ENCODE data around the gene KLK1.
A peak's percentile ranks its signal among the peaks of the same experiment; 100 is the strongest.

Gene KLK1

DNA sequence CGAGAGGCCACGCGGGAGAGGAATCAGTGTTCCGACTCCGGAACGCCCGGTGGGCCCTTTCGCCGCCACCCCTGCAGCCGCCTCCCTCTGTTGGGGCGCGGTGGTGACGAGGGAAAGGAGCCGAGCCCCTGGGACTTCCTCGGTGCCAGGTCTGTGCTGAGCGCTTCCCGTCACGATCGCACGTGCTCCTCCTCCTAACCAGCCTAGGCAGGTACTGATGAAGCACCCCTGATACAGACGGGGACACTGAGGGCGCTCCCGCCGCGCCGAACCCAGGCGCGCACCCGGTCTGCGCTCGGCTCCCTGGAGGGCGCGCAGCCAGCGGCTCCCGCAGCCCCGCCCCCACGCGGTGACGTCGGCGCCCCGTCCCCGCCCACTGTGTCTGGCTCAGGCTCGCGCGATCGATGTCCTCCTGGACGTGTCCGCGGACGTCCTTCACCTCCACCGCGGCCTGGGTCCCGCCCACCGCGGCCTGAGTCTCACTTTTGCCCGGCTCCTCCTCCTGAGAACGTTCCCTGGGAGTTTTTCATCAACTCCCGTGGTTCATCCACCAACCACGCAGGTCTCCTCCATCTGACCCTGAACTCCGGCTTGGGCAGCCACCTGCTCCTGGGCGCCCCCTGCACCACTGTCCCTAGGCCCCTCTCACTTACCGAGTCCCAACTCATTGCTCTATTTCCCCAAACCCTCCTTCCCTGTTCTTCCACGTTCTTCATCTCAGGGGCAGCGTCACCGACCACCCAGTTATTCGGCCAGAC, 12.4 kb upstream of the KLK1 start:
- peak; percentile 73 for DNase-seq

DNA sequence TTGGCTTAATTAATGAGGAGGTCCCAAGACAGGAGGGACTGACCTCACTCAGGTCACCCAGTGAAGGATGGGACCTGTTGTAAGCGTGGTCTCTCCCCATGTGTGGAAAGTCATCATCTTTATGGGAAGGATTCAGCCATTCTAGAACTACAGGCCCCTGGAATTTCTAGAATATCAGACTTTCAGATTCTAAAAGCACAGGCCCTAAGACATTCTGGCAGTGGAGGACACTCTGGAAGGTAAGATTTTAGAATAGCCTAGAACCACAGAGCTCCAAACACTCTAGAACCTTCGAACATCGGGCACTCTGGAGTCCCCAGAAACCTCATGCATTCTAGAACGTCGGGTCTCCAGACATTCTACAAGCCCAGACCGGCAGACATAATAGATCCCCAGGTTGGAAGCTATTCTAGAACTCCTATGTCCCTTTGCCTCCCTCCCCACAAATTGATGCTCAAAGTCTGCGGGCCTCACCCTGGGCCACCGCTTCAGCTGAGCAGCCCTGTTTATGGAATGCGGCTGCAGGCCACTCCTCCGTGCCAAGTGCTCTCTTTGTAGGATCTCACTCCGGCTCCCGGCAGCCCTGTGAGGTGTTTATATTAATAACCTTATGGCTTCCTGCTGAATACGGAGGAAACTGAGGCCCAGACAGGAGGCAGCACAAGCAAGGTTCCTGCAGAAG, 11.7 kb upstream of the KLK1 start:
- no peak for DNase-seq

DNA sequence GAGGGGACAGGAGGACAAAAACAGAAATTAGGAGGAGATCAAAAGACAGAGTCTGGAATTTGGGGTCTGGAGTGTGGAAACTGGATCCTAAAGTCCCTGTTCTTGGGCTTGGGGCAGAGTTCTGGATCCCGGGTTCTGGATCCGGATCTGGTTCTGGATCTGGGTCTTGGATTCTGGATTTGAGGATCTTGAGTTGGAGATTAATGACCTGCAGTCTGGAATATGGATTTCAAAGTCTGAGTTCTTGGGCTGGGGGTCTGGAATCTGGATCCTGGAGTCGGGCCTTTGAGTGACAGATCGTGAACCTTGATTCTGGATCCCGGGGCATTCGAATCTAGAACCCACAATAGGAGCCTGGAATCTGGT, 10.2 kb upstream of the KLK1 start:
- no peak for DNase-seq

DNA sequence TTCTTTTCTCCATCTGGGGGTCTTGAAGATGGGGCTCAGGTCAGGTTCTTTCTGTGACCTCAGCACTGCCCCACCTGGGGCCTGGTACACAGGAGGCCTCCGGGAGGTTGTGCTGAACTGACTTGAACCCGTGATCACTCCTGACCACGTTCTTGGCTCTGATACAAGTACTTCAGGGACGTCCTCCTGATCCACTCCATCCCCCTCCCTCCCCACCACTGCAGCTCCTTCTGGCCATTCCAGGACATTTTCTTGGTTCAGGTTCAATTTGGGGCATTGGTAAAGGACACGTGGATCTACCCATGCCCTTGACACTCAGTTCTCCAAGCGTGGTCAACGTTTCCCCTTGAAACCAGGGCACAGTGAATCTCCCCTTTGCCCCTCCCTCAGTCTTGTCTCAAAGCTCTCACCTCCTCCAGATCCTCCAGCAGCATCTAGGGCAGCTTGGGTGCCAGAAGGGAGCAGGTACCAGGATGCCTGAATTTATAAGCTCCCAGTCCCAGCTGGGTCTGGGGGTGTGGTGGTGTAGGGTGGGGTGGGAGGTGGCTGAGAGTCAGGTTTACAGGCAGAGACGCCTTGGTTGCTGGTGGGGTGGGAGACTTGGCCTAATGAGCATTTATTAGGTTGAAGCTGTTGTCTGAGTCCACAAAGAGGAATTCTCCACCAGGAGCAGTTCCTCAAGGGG, 9.7 kb upstream of the KLK1 start, which contains the start of gene KLK15:
Gene KLK15 (minus strand): TSS at position 458 of the 685 bp plus-strand sequence. CDS start 2,082 bp downstream, outside the sequence.
- DNase-seq: no peak

DNA sequence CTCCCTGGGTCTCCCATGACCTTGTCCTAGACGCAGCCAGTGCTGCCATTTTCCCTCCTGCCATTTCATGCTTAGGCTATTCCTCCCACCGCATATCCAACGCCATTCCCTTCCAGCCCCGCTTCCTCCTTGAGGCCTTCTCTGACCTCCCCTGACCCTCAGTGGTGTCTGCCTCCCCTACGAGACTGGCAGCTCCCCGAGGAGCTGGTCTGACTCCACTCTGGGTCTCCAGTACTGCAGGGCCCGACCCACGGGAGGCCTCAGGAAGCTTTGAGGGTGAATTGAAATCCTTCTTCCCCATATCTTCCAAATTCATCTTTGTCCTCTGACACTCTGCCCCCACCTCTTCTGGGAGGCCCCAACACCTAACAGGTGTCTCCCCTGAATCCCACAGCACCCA, 9.1 kb upstream of the KLK1 start:
- no peak for DNase-seq

DNA sequence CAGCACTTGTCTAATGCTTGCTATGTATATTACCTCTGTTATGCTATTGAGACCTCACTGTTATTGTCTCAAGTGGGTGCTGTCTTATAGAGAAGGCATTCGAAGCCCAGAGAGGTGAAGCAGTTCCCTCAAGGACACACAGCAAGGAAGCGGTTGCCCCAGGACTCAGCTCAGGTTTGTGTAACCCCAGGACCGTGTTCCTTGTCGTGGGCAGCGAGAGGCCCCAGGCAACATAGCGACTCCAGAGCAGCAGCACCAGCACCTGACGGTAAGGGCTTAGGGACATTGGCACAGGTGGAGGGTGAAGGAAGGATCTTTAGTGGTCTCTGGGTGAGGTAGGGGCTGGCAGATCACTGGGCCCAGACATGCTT, 7.4 kb upstream of the KLK1 start:
- DNase-seq: no peak

DNA sequence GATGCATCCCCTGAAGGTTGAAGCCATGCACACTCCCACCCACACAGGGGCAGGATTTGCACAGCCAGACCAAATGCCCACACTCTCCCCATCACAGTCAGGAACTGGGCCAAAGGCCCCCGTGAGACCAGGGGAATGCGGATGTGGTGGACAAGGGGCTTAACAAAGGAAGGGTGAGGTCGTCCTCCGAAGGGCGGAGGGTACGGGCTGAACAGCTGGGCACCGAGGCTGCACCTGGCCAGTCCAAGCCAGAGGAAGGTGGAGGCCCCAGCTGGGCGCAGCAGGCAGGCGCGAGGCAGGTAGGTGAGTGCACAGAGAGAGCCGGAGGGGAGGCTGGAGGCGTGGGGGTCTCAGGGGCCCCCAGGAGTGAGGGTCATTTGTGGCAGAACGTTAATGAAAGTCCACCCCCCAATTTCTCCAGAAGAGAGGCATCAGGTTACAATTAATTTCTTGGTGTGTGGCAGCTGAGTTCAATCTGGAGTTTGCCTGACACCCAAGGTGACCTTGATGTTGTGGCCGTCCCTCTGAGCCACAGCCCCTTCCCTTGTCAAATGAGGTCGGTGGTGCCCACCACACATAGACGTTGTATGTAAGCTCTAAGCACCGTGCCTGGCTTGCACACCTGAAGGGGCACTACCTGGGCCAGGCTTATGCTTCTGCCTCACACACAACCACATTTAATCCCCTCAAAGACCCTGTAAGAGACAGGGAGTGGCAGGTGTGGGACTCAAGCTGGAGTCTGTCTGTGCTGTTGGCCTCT, 6.9 kb upstream of the KLK1 start:
- DNase-seq: no peak

DNA sequence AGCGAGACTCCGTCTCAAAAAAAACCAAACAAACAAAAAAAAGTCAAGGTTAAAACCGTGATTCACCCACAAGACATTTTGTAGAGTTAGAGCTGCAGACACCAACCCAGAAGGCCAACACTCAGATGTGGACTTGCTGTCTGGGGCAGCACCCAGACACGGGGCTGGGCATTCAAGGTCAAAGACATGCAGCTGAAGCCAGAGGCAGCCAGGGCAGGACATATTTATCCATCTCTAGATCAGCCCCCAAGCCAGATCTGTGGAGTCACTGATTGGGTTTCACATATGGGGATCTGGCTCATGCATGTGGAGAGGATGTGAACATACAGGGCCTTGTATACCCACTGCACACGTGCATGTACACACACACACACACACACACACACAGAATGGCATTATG, 6.2 kb upstream of the KLK1 start:
- no peak for DNase-seq

DNA sequence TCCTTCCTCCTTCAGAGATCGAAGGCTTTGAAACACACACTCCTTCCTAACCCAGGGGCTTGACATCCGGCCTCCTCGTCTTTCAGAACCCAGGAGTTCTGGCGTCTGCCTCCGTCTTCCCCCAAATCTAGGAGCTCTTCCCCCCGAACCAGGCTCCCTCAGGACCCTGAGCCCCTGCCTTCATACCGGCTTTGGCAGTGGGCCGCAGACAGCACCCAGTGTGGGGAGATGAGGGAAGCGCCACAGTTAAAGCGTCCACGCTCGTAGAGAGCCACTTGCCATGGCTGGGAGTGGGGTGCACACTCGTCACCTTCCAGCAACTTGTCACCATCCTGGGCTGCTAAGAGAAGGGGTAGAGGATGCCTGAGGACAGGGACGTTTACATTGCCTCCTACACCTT, 3.9 kb upstream of the KLK1 start:
- DNase-seq: no peak

DNA sequence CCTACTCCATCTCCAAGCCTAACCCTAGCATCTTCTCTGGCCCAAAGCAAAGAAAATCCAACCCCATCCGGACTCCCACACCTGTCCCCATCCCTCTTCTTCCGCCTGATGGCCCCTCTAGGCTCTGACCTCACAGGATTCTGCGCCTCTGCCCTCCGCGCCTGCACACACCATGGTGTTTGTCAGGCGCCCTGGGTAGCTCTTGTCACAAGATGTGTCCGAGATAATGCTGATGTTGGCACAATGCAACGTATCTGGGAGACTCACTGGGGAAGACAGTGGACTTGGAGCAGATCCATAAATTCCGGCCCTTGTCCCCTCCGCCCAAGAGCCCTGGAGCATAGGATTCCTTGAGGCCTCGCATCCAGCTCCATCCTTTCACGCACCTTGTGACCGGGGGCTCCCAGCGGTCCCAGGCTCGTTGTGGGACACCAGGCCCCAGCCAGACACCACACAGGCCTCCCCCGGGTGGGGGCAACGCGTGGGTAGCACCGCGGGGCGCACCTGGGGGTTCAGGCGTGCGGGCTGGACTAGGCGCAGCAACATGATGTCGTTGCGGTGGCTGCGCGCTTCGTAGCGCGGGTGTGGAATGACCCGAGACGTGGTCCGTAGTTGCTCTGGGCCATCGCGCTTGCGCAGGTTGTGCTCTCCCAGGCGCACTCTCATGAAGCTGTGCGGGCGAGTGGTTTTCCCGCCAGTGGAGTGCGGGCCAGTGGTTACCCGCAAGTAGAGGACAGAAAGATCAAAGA, 3.1 kb upstream of the KLK1 start:
- DNase-seq: no peak

DNA sequence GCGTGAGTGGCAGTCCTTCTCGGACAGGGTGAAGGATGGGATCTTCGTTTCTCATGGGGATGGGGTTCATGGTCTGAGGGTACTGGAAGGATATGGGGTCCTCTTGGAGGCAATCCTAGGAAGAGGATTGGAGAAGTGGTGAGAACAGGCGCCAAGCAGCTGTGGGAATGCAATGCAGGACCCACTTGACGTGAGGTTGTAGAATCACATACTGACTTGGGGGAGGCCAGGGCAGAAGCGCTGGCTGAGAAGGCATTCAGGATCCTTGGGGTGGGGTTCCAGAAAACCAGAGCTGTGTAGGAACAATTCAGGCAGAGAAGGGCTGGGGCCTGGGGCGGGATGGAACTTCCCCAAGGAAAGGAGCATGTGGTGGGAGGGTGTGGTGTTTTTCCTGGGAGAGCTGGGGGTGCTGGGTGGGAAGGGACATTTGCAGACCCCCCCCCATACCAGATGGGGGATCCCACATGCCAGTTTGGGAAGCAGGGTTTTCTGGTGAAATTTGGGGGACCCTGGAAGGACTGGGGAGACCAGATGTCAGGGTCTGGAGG, 852 bp downstream of the KLK1 start:
- DNase-seq: no peak

DNA sequence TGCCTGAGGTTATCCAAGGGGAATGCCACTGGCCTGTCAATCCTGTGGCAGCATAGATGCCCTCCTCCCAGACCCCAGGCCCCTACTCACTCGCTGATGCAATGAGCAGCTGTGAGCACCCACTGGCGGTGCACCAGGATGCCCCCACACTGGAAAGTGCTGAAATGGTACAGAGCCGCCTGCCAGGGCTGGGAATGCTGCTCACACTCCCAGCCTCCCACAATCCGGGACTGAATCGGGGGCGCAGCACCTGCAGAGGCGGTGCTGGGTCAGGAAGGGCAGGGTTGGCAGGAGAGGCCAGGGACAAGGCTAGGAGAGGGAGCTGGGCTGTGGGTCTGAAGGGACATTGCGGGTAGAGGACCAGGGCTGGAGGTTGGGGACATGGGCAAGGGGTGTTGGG, 2.0 kb downstream of the KLK1 start:
- no peak for DNase-seq

DNA sequence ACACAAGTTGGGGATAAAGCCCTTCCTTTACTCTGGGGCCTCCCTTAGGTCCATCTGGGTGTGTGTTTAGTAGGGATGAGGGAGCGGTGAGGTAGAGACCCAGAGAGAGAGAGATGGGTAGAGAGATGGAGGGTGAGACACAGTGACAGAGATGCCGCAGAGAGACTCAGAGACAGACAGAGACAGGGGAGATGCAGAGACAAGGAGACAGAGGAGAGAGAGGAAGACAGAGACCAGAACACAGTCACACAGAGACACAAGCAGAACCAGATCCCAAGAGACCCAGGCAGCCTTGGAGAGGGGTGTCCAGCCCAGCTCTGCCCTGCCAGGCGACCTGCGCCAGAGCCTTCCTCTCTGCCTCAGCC, 2.4 kb downstream of the KLK1 start:
- no peak for DNase-seq

DNA sequence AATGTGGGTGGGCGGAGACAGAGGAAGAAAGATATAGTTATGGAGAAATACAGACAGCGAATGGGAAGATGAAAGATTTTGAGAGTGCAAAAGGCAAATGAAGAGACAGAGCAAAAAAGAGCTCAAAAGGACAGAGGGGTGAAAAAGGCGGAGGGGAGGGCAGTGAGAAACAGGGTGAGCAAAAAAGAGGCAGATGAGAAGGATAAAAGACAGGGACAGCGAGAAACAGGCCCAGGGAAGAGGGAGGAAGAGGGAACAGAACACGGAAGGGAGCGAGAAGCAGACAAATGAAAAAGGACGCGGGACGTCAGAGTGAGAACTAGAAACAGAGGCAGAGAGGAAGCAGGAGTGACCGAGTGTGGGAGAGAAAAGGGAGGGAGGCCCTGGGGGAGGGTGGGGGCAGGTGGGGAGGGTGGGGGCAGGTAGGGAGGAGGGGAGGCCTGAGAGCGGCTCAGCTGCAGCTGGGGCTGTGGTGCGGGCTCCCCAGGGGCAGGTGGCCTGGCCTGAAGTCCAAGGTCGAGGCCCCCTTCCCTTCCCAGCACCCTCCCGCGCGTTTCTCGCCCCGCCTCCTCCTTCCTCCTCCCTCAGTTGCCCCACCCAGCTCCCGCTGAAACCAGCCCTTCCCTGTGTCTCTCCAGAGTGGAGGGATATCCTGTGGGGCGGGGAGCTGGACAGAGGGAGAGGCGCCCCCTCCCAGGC, 2.9 kb downstream of the KLK1 start:
- no peak for DNase-seq

DNA sequence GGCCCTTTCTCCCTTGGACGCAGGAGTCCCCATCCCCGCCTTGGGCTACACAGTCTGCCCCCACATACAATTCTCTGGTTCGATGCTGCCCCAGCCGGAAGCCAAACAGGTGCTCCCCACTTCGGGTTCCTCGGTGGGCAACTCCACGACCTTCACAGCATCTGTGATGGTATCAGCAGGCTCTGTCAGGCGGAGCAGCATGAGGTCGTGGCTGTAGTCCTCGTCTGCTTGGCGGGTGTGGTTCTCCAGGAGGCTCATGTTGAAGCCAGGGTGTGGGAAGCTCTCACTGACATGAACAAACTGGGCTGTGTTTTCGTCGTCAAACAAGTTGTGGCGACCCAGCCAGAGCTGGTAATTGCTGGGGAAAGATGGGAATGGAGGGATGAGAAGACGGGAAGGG, 3.5 kb downstream of the KLK1 start:
- no peak for DNase-seq

DNA sequence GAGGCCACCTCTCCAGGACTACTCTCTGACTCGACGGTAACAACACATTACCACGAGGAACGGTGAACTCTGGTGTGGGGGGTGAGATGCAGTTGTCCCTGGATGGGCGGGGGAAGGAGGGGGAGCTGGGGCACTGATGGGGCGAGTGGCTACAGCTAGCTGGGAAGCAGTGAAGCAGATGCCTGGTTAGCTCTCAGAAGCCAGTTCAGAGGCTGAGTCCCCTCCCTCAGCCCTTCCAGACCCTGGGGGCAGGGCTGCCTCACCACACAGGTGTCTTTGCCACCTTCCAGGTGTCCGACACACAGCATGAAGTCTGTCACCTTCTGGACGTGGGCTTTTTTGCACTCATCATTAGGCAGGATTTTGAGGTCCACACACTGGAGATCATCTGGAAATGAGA, 4.0 kb downstream of the KLK1 start:
- no peak for DNase-seq

DNA sequence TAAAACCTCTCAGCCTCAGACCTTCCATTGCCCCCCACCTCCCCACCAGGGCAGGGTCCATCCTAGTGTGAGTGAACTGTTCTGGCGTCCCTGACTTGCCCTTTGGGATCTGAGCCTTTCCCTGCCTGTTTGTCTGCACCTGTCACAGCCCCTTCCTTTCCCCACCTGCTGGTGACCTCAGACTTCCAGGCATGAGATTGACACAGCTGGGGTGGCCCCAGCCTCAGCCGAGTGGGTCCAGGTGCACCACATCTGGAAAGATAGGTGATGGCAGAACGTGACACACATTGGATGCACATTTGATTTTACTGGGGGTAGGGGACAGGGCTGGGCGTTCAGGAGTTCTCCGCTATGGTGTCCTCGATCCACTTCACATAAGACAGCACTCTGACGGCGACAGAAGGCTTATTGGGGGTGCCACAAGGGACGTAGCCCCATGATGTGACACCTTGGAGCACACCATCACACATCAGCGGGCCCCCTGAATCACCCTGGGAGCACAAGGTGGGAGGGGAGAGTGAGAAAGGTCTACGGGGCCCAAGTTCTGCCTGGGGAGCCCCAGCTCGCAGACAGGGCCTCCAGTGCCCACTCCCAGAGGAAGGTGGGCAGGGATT, 4.6 kb downstream of the KLK1 start:
- DNase-seq: no peak

DNA sequence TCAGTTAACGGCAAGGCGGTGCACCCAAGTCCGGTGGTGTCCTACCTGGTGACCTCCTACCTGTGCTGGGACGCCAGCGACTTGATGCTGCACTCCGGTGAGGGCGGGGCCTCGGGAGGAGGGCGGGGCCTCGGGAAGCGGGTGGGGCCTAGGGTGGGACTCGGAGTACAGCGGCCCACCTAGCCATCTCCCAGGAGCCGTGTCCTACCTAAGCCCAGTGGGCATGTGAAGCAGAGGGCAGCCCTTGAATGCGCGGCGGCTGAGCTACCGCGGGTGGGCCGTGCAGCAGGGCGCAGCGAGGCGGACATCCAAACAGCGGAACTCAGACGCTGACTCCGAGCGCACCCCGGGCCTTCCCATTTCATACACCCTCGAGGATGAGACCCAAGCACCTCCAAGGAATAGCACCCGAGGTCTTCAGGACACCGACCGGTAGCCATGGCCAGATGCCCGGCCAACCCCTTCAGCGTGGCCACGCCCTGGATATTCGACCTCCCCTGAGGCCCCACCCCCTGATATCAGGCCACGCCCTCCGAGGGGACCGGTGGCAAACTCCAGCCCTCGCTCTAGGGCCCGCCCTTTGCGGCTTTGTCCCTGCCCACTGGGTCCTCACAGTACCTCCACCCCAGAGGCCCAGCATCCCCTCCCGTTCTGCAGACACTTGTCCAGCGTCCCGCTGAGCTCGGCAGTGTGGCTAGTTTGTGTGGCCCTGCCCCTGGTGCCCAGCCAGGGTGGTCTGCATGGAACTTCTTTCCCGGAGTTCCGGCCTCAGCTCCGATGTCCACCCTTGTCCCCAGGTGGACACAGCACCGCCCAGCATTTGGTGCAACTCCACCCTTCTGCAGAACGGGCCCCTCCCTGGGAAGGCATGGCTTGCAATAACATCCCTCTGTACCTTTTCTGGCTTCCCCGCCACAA, 5.4 kb downstream of the KLK1 start:
- peak; percentile 58 for DNase-seq

DNA sequence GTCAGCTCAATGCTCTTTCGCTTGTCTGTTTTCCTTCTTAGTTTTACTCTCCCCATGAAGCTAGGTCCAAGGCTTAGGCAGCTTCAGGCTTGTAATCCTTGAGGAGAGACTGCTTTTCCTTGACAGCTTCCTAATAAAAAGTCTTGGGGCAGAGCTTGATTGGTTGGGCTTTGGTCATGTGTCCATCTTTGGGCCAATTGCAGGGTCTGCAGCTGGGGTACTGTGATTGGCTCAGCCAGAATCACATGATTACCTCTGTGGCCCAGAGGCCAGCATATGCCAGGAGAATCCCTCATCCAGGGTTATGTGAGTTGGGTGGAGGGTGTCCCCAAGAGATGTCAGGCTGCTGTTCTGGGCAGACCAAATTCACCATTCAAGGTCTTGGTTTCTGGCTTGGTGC, 8.1 kb downstream of the KLK1 start:
- DNase-seq: no peak

DNA sequence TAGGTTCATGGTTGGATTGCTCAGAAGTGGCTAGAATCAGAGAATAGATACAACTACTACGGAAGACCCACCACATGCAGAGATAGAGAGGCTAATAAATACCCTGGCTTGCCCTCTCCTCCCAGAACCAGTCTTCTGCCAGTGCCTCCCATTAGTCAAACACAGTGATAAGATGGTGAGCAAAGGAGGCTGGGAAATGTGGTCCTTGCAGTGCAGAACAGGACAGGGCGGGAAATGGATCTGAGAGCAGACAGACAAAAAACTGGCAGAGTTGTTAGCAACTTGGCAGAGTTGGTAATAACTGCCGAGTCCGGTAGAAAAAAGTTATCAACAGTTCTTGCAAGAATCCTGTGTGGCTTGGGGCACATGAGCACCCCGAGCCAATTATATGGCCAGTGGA, 8.7 kb downstream of the KLK1 start:
- DNase-seq: no peak
